Kidney epithelial cell (primary cell): Measurements from ENCODE around the gene LBHD2. TPM values are rescaled to one million over a fixed set of nuclear protein-coding genes. Genes with fewer than 3 reads are reported as not detected.
A peak's percentile ranks its signal among the peaks of the same experiment; 100 is the strongest.

Experiments used
- DNase-seq: peaks from one replicate; pipeline ENCODE4 v3.0.0-alpha.2; 2010; ENCODE audit warnings: low read depth
- H3K27me3 ChIP-seq: 2 replicates; pipeline ENCODE4 v1.6.0; 2011; ENCODE audit warnings: low read length; ENCODE audit not compliant: control insufficient read depth, insufficient read depth
- H3K36me3 ChIP-seq: 2 replicates; pipeline ENCODE4 v1.5.1; 2011; ENCODE audit warnings: low read length; ENCODE audit not compliant: control insufficient read depth, insufficient read depth
- H3K4me3 ChIP-seq: 2 replicates; pipeline ENCODE4 v1.5.1; 2011; ENCODE audit warnings: low read depth, mild to moderate bottlenecking, control low read depth, low read length
- total RNA-seq: library from RNA; depleted of rRNA; stranded (reverse); fragments of >200 nt; gene quantifications from 2 replicates; pipeline ENCODE4 v1.2.3, GENCODE V29; 2015
- TF ChIP-seq, protein P1 (sequence below): IDR thresholded peaks from 2 replicates; pipeline ENCODE4 v1.5.1; 2011; ENCODE audit warnings: mild to moderate bottlenecking, moderate library complexity, low read length, control low read depth, inconsistent platforms; ENCODE audit not compliant: insufficient read depth, poor library complexity, severe bottlenecking

The LBHD2 gene
- total RNA-seq, 1 donor from 2014 or later, result not detected

GRCh38 chr14:103065861-103066260, 18.1 kb upstream of the LBHD2 start:
- TF ChIP-seq, protein P1, sequence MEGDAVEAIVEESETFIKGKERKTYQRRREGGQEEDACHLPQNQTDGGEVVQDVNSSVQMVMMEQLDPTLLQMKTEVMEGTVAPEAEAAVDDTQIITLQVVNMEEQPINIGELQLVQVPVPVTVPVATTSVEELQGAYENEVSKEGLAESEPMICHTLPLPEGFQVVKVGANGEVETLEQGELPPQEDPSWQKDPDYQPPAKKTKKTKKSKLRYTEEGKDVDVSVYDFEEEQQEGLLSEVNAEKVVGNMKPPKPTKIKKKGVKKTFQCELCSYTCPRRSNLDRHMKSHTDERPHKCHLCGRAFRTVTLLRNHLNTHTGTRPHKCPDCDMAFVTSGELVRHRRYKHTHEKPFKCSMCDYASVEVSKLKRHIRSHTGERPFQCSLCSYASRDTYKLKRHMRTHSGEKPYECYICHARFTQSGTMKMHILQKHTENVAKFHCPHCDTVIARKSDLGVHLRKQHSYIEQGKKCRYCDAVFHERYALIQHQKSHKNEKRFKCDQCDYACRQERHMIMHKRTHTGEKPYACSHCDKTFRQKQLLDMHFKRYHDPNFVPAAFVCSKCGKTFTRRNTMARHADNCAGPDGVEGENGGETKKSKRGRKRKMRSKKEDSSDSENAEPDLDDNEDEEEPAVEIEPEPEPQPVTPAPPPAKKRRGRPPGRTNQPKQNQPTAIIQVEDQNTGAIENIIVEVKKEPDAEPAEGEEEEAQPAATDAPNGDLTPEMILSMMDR, result no peak
- Histone ChIP-seq H3K27me3 (no peaks in the 10 kb centered on the region), H3K4me3 (no peak overlapping the region), H3K36me3 (no peaks in the 10 kb centered on the region)
- no peak for DNase-seq

- no peak overlapping the region for H3K4me3 ChIP-seq
- TF ChIP-seq, protein P1, result no peak
- H3K27me3 ChIP-seq, result no peaks in the 10 kb centered on the region
- DNase-seq, result no peak
- no peaks in the 10 kb centered on the region for H3K36me3 ChIP-seq
Observed at GRCh38 chr14:103066399-103066798, 17.6 kb upstream of the LBHD2 start.

- peak; percentile 71 for DNase-seq
- TF ChIP-seq, protein P1, result no peak
- no peak overlapping the region for H3K4me3 ChIP-seq
- no peaks in the 10 kb centered on the region for H3K27me3 ChIP-seq
- no peaks in the 10 kb centered on the region for H3K36me3 ChIP-seq
Observed at GRCh38 chr14:103067231-103067954, 16.6 kb upstream of the LBHD2 start.

DNA sequence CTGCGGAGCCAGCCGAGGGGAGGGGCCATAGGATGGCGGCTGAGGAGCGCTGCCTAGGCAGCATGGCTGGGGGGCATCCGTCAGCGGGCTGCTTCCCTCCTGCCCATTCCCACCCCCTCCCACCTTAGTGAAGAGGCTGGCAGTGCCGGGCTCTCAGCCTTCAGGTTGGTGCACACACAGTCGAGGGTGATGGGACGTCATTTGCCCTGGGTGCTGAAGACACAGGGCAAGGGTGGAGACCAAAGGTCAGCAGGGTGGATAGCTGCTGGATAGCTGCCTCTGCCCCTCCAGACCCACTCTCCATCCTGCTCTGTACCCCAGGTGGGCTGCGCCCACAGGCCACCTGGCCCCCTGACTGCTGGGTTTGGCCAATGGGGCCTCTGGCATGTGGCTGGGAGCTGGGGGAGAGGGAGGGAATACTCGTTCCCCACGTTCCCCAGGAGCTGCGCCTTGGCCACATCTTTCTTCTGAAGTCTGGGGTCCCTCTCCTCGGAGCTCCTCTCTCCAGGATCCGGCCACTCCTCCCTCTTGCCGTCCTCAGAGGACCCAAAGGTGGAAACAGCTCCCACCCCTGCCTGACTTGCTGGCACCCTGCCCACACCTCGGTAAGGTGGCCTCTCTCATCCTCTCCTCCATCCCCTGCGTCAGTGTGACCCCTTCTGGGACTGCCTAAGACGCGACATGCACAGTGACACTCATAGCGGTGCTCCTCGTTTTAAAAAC, 15.5 kb upstream of the LBHD2 start:
- TF ChIP-seq, protein P1, result no peak
- H3K36me3 ChIP-seq, result no peaks in the 10 kb centered on the region
- no peaks in the 10 kb centered on the region for H3K27me3 ChIP-seq
- DNase-seq, result no peak
- H3K4me3 ChIP-seq, result no peak overlapping the region

DNA sequence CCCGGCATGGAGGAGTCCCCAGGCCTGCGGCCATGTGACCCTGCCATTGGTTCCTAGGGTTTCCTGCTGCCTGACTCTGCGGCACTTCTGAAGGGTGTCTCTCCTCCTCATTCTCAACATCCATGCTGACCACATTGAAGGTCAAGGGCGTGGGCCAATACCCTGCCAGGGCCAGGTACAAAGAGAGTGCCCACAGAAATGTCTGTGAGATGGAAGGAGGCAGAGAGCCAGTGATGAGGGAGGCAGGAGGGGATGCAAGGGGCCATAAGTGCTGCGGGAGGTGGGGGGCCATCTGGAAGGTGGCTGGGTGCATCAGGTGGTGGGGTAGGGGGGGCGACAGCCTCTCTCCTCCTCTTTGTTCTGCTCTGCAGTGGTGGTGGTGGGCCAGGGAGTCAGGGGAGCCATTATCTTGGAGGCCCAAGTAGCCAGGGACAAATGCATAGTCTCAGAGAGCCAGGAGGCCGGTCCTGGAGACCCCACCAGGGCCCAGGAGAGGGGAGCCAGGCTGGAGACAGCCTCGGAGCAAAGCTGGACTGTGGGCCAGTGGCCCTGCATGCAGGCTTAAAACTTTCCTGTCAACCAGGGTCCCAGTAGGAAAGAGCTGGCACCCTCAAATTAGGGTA, 13.6 kb upstream of the LBHD2 start:
- H3K27me3 ChIP-seq, result no peaks in the 10 kb centered on the region
- TF ChIP-seq, protein P1, result no peak
- DNase-seq, result no peak
- H3K36me3 ChIP-seq, result no peaks in the 10 kb centered on the region
- no peak overlapping the region for H3K4me3 ChIP-seq
